ENCODE data around the gene ZC3H12C. TPM values are rescaled to one million over a fixed set of nuclear protein-coding genes. Genes with fewer than 3 reads are reported as not detected.

The ZC3H12C gene
- total and polyA plus RNA-seq, 8 donors = 1.5 to 9.5 (median 4.1) TPM

- DNase-seq (peak in 5 of 6 donors; percentile 50 to 85 (median 68)), FAIRE-seq (no peak), ATAC-seq (peak; percentile 82 to 98 (median 92))
- H3K27ac ChIP-seq = no peak overlapping the region
- intact Hi-C loops (cut with DNase I) = no loop called here
- no peaks in the 10 kb centered on the region for H3K9me3 ChIP-seq
- no peaks in the 10 kb centered on the region for H3K27me3 ChIP-seq
- no peaks in the 10 kb centered on the region for H3K4me1 ChIP-seq
- WGBS, 2 donors = 9 to 10% methylated on average over 14 of the region's 14 CpGs
- H3K36me3 ChIP-seq = no peaks in the 10 kb centered on the region
- H3K4me3 ChIP-seq = peak overlapping the region in 1 of 4 donors; percentile 22
- TF ChIP-seq CTCF (IDR thresholded peaks at IDR 0.05) = peak; percentile 57 to 69 (median 68)
Measured at GRCh38 chr11:110173811-110174644, 80.8 kb downstream of the ZC3H12C start.

GRCh38 chr11:110174645-110175310, 81.6 kb downstream of the ZC3H12C start:
- peak in 2 of 4 donors; percentile 7 to 24 for ATAC-seq
- TF ChIP-seq CTCF (IDR thresholded peaks at IDR 0.05) = no peak
- no peak for FAIRE-seq
- Histone ChIP-seq H3K27ac (no peak overlapping the region), H3K4me1 (no peaks in the 10 kb centered on the region), H3K4me3 (no peak overlapping the region), H3K9me3 (no peaks in the 10 kb centered on the region), H3K36me3 (no peaks in the 10 kb centered on the region), H3K27me3 (no peaks in the 10 kb centered on the region)
- intact Hi-C loops (cut with DNase I) = no loop called here
- WGBS, 2 donors = 70 to 82% methylated on average over 6 of the region's 6 CpGs
- DNase-seq = no peak

GRCh38 chr11:110176366-110177085, 83.3 kb downstream of the ZC3H12C start:
- no peak for FAIRE-seq
- no peak for DNase-seq
- Histone ChIP-seq H3K4me1 (no peaks in the 10 kb centered on the region), H3K9me3 (no peaks in the 10 kb centered on the region), H3K27ac (no peak overlapping the region), H3K36me3 (no peaks in the 10 kb centered on the region), H3K4me3 (no peak overlapping the region), H3K27me3 (no peaks in the 10 kb centered on the region)
- no peak for TF ChIP-seq CTCF (IDR thresholded peaks at IDR 0.05)
- WGBS, 2 donors = 78 to 87% methylated on average over 12 of the region's 12 CpGs
- no peak for ATAC-seq
- intact Hi-C loops (cut with DNase I) = no loop called here

- WGBS, 2 donors = 76 to 85% methylated on average over 7 of the region's 7 CpGs
- no peak overlapping the region for H3K27ac ChIP-seq
Measured at GRCh38 chr11:110177086-110177456, 83.9 kb downstream of the ZC3H12C start.

More at GRCh38 chr11:110177086-110177456, 83.9 kb downstream of the ZC3H12C start:
- no peak for TF ChIP-seq CTCF (IDR thresholded peaks at IDR 0.05)
- Histone ChIP-seq H3K4me1 (no peaks in the 10 kb centered on the region), H3K4me3 (no peak overlapping the region), H3K36me3 (no peaks in the 10 kb centered on the region), H3K9me3 (no peaks in the 10 kb centered on the region), H3K27me3 (no peaks in the 10 kb centered on the region)
- intact Hi-C loops (cut with DNase I) = no loop called here
- DNase-seq = no peak
- ATAC-seq = no peak
- no peak for FAIRE-seq
